Measurements from ENCODE around the gene PLXNA1.

Gene PLXNA1

DNA sequence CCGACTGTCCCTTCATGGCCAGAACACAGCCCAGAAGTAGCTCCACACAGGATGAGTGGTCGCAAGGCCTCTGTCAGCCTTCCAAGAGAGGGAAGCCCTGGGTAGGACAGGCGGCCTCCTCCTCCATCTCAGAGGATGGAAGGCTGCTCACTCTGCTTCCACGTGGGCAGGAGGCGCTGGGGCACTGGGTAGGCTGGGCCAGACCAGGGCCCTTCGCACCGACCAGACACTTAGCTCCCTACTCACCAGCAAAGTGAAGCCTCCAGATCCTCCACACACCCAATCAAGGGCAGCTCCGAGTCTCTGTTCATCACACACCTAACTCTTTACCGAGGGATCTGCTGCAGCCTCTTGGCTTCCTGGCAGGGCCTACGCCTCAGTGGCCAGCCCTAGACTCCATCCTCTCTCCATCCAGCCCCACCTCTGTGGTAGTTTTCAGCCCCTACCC, 24.3 kb upstream of the PLXNA1 start:
- H3K4me2 ChIP-seq (ENCODE audit: low read depth, low read length): no peak overlapping the region
- no peak for TF ChIP-seq CTCF (IDR thresholded peaks at IDR 0.05; ENCODE audit: low read length)
- no peak for TF ChIP-seq EZH2 (optimal IDR thresholded peaks at IDR 0.05; ENCODE audit: low read depth, low read length)
- TF ChIP-seq EZH2phosphoT487 (IDR thresholded peaks at IDR 0.05; ENCODE audit: low read length): no peak
- H3F3A ChIP-seq (ENCODE audit: insufficient read depth, low read length): no peaks in the 10 kb centered on the region

GRCh38 chr3:126959136-126959920, 23.6 kb upstream of the PLXNA1 start:
- Histone ChIP-seq H3F3A (ENCODE audit: insufficient read depth, low read length) (no peaks in the 10 kb centered on the region), H3K36me3 (replicated peaks; ENCODE audit: insufficient read depth, low read length) (no peaks in the 10 kb centered on the region), H3K9me2 (replicated peaks; ENCODE audit: insufficient read depth, low read length) (no peaks in the 10 kb centered on the region), H3K4me1 (ENCODE audit: low read length) (no peaks in the 10 kb centered on the region), H3K9me3 (replicated peaks; ENCODE audit: insufficient read depth, low read length) (no peaks in the 10 kb centered on the region), H3K4me3 (ENCODE audit: low read length) (no peak overlapping the region), H3K79me2 (ENCODE audit: low read length) (no peaks in the 10 kb centered on the region), H3K4me2 (ENCODE audit: low read depth, low read length) (no peak overlapping the region), H4K20me1 (ENCODE audit: insufficient read depth, low read length) (no peaks in the 10 kb centered on the region), H2AFZ (ENCODE audit: low read length) (no peak overlapping the region), H3K27me3 (replicated peaks; ENCODE audit: insufficient read depth, low read length) (no peaks in the 10 kb centered on the region), H3K27ac (ENCODE audit: low read length) (no peak overlapping the region), H3K9ac (ENCODE audit: low read length) (no peak overlapping the region)
- no peak for DNase-seq
- no peak for TF ChIP-seq CTCF (IDR thresholded peaks at IDR 0.05; ENCODE audit: low read length)
- TF ChIP-seq EZH2phosphoT487 (IDR thresholded peaks at IDR 0.05; ENCODE audit: low read length): no peak
- TF ChIP-seq EZH2 (optimal IDR thresholded peaks at IDR 0.05; ENCODE audit: low read depth, low read length): no peak

More for the DNA sequence above, 24.3 kb upstream of the PLXNA1 start:
- Histone ChIP-seq H3K4me3 (ENCODE audit: low read length) (no peak overlapping the region), H3K79me2 (ENCODE audit: low read length) (no peaks in the 10 kb centered on the region), H2AFZ (ENCODE audit: low read length) (no peak overlapping the region), H3K4me1 (ENCODE audit: low read length) (no peaks in the 10 kb centered on the region), H3K9ac (ENCODE audit: low read length) (no peak overlapping the region), H3K36me3 (replicated peaks; ENCODE audit: insufficient read depth, low read length) (no peaks in the 10 kb centered on the region), H3K9me2 (replicated peaks; ENCODE audit: insufficient read depth, low read length) (no peaks in the 10 kb centered on the region), H3K27ac (ENCODE audit: low read length) (no peak overlapping the region), H3K27me3 (replicated peaks; ENCODE audit: insufficient read depth, low read length) (no peaks in the 10 kb centered on the region), H3K9me3 (replicated peaks; ENCODE audit: insufficient read depth, low read length) (no peaks in the 10 kb centered on the region), H4K20me1 (ENCODE audit: insufficient read depth, low read length) (no peaks in the 10 kb centered on the region)
- no peak for DNase-seq

DNA sequence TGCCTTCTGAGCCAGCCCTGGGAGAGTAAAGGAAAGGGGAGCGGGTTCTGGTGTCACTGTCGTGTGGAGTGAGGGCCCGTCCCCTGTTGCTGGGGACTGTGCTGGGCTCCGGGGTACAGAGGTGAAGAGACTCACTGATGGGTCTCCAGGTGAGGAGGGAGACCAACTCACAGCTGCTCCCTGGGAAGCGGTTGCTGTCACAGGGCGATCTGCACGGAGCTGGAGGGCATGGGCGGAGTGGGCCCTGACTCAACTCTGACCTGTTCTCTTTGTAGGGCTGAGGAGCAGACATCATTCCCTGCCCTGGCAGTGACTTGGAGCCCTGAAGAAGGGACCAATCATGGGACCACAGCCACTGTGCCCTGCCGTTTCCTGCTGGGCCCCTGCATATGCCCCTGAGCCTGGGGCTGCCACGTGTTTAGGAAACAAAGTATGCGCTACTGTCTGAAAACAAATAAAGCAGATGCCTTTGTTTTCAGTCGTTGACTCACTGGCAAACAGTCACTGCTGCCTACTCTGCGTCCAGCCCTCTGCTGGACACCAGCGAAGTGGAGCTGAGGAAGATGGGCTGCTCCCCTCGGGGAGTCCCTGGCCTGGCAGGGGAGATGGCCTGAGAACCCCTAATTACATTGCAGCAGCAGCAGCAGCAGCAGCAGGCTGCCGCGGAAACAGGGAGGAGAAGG, 22.9 kb upstream of the PLXNA1 start:
- Histone ChIP-seq H3F3A (ENCODE audit: insufficient read depth, low read length) (no peaks in the 10 kb centered on the region), H3K9me3 (replicated peaks; ENCODE audit: insufficient read depth, low read length) (no peaks in the 10 kb centered on the region), H3K79me2 (ENCODE audit: low read length) (no peaks in the 10 kb centered on the region), H3K27me3 (replicated peaks; ENCODE audit: insufficient read depth, low read length) (no peaks in the 10 kb centered on the region), H2AFZ (ENCODE audit: low read length) (no peak overlapping the region), H3K4me1 (ENCODE audit: low read length) (no peaks in the 10 kb centered on the region), H3K9ac (ENCODE audit: low read length) (no peak overlapping the region), H3K9me2 (replicated peaks; ENCODE audit: insufficient read depth, low read length) (no peaks in the 10 kb centered on the region), H3K4me3 (ENCODE audit: low read length) (no peak overlapping the region), H4K20me1 (ENCODE audit: insufficient read depth, low read length) (no peaks in the 10 kb centered on the region), H3K36me3 (replicated peaks; ENCODE audit: insufficient read depth, low read length) (no peaks in the 10 kb centered on the region), H3K27ac (ENCODE audit: low read length) (no peak overlapping the region), H3K4me2 (ENCODE audit: low read depth, low read length) (no peak overlapping the region)
- TF ChIP-seq EZH2phosphoT487 (IDR thresholded peaks at IDR 0.05; ENCODE audit: low read length) (no peak), CTCF (IDR thresholded peaks at IDR 0.05; ENCODE audit: low read length) (no peak), EZH2 (optimal IDR thresholded peaks at IDR 0.05; ENCODE audit: low read depth, low read length) (no peak)
- no peak for DNase-seq

Data from MM.1S (cell line).